ENCODE results near the gene TRIM26. TPM values are rescaled to one million over a fixed set of nuclear protein-coding genes. Genes with fewer than 3 reads are reported as not detected.

TRIM26 gene
- total and polyA plus RNA-seq, 2 donors (not counting 3 experiments of a cell fraction or from before 2014, with no cell fraction given), result 30.4 to 34.5 TPM

DNA sequence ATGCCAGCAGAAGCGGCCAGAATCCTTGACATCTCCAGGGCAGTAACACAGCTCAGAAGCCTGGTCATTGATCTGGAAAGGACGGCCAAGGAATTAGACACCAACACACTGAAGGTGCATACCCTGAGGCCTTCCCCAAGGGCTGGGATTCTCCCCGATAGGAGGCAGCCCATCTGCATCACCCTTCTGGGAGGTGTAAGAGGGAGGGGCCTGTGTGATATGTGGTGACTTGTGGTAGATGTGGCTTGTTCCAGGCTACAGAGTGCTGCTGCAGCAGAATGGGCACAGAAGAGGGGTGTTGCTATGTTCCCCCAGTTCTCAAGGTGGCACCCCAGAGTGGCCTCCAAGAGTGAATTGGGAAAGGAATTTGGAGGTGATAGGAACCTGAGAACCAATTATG lies 66.1 kb downstream of the TRIM26 start:
- H3K4me3 ChIP-seq (replicated peaks in 1 of 3; ENCODE audit: insufficient read depth in 1 of 3, low read depth in 1 of 3, low read length in 3 of 3), result no peak overlapping the region
- dilution Hi-C loops (cut with MboI; ENCODE audit: extremely low pct_ligation_motif_present, low sequenced_read_pairs), result no loop called here
- BruUV-seq (replicated peaks), result no TSS peak
- ChIA-PET CTCF (interaction anchor here (1.9 kb wide), 1 partner anchor 16 kb away, joined by 9 read pairs; no protein-coding TSS in a partner anchor), POLR2A (no interaction called here)
- no peaks in the 10 kb centered on the region for H4K20me1 ChIP-seq (replicated peaks; ENCODE audit: control insufficient read depth, extremely low read depth, insufficient read depth, low read length)
- DNase-seq (ENCODE audit: low read depth, low spot score), result no peak
- H3K27me3 ChIP-seq (ENCODE audit: control insufficient read depth in 2 of 2, insufficient read depth in 2 of 2, low read length in 2 of 2), result peaks cover 12 to 33% of the 10 kb centered on the region in 2 experiments
- intact Hi-C loops (cut with micrococcal nuclease), result no loop called here
- H3K27ac ChIP-seq (ENCODE audit: insufficient read depth, low read depth, low read length), result no peak overlapping the region
- no peak overlapping the region for H2AFZ ChIP-seq (ENCODE audit: low read depth, low read length)
- H3K79me2 ChIP-seq (ENCODE audit: control insufficient read depth, insufficient read depth, low read length), result no peaks in the 10 kb centered on the region
- H3K9ac ChIP-seq (replicated peaks; ENCODE audit: extremely low read depth, insufficient read depth, low read length), result no peak overlapping the region
- no peaks in the 10 kb centered on the region for H3K9me3 ChIP-seq (replicated peaks; ENCODE audit: control insufficient read depth, insufficient read depth, low read length)
- H3K36me3 ChIP-seq (ENCODE audit: control insufficient read depth in 2 of 2, extremely low read depth in 1 of 2, insufficient read depth in 2 of 2, low read length in 2 of 2), result no peaks in the 10 kb centered on the region
- no peaks in the 10 kb centered on the region for H3K4me1 ChIP-seq (ENCODE audit: control insufficient read depth, extremely low read depth, insufficient read depth, low read length)
- no peaks in the 10 kb centered on the region for H3K9me1 ChIP-seq (replicated peaks; ENCODE audit: control insufficient read depth, extremely low read depth, insufficient read depth, low read length)
- no peak overlapping the region for H3K4me2 ChIP-seq (ENCODE audit: insufficient read depth, low read length)
- TF ChIP-seq, protein P1, sequence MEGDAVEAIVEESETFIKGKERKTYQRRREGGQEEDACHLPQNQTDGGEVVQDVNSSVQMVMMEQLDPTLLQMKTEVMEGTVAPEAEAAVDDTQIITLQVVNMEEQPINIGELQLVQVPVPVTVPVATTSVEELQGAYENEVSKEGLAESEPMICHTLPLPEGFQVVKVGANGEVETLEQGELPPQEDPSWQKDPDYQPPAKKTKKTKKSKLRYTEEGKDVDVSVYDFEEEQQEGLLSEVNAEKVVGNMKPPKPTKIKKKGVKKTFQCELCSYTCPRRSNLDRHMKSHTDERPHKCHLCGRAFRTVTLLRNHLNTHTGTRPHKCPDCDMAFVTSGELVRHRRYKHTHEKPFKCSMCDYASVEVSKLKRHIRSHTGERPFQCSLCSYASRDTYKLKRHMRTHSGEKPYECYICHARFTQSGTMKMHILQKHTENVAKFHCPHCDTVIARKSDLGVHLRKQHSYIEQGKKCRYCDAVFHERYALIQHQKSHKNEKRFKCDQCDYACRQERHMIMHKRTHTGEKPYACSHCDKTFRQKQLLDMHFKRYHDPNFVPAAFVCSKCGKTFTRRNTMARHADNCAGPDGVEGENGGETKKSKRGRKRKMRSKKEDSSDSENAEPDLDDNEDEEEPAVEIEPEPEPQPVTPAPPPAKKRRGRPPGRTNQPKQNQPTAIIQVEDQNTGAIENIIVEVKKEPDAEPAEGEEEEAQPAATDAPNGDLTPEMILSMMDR (IDR thresholded peaks at IDR 0.05; ENCODE audit: extremely low read depth in 1 of 2, insufficient read depth in 1 of 2, low read depth in 1 of 2, low read length in 2 of 2), result no peak
- TF ChIP-seq EZH2 (IDR thresholded peaks at IDR 0.05; ENCODE audit: borderline replicate concordance, low read depth, low read length, severe bottlenecking) (no peak), POLR2AphosphoS5 (IDR thresholded peaks at IDR 0.05; ENCODE audit: insufficient read depth, low read depth, low read length) (no peak), FOS (IDR thresholded peaks at IDR 0.05; ENCODE audit: borderline replicate concordance, insufficient read depth, low read length) (no peak), JUN (IDR thresholded peaks at IDR 0.05; ENCODE audit: borderline replicate concordance, insufficient read depth, insufficient read length, low read depth) (no peak), POLR2A (IDR thresholded peaks at IDR 0.05; ENCODE audit: low read depth, low read length) (no peak), MYC (IDR thresholded peaks at IDR 0.05; ENCODE audit: low read depth, low read length) (no peak), GATA2 (IDR thresholded peaks at IDR 0.05; ENCODE audit: insufficient read depth, insufficient read length, low read depth, low read length) (no peak)
- TF ChIP-seq, protein P2, sequence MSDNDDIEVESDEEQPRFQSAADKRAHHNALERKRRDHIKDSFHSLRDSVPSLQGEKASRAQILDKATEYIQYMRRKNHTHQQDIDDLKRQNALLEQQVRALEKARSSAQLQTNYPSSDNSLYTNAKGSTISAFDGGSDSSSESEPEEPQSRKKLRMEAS (IDR thresholded peaks at IDR 0.05; ENCODE audit: insufficient read depth, insufficient read length), result no peak
- FAIRE-seq, result no peak
